ENCODE measurements around the gene SPINDOC.
A peak's percentile ranks its signal among the peaks of the same experiment; 100 is the strongest.
"Not testable (repeated sequence)": the region's sequence is repeated elsewhere in the genome, so short reads cannot be mapped to it uniquely, and the experiment has no call there.

SPINDOC gene

DNA sequence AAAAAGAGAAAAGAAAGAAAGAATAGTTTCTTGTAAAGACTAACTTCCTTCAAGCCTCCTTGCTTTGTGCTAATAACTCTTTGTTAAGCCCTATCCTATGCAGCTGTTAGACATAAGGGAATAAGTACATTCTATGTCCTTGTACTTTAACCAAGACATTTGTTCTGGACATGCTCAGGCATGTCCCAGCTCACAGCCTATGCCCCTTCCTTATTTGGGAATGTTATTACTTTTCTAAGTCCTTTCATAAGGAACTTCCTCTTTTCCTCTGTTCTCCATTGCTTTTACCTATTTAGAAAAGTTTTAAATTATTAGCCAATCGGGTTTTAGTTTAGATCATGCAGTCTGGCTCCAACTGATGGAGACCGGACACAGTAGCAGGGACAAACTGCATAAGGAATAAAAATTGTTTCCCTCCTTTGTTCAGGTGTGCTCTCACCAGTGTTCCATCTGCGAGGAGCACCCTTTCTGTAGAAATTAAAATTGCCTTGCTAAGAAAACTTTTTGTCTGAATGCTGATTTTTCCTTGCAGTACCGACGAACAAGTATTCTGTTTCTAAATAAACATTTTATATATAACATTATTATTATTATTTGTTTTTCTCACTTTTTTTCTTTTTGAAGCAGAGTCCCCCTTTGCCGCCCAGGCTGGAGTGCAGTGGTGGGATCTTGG, 21.6 kb upstream of the SPINDOC start:
- ATAC-seq: no peak

DNA sequence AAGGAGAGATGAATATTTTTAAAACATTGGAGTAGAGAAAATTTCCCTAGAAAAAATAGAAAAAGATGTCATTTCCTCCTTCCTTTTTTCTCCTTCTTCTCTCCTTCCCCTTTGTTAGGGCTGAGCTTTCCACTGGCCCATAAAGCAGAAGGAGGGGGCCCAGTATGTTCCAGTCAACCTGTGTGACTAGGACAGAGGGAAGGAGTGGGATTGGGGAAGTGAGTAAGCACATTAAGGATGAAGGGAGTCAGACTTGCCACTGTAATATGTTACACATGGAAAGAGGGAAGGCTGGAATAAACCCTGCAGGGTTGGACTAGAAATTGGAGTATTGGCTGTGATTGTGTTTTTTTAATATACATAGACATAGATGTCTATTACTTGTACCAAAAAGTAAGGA, 20.1 kb upstream of the SPINDOC start:
- ATAC-seq: no peak

DNA sequence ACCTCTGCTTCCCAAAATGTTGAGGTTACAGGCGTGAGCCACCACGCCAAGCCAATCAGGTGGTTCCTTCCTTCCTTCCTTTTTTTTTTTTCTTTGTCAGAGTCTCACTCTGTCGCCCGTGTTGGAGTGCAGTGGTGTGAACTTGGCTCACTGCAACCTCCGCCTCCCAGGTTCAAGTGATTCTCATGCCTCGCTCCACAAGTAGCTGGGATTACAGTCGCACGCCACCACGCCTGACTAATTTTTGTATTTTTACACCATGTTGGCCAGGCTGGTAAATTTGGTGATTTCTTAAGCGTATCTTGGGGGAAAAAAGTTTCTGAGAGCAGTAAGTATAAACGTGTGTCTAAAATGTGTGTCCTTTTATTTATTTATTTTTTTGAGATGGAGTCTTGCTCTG, 18.2 kb upstream of the SPINDOC start:
- ATAC-seq: no peak

DNA sequence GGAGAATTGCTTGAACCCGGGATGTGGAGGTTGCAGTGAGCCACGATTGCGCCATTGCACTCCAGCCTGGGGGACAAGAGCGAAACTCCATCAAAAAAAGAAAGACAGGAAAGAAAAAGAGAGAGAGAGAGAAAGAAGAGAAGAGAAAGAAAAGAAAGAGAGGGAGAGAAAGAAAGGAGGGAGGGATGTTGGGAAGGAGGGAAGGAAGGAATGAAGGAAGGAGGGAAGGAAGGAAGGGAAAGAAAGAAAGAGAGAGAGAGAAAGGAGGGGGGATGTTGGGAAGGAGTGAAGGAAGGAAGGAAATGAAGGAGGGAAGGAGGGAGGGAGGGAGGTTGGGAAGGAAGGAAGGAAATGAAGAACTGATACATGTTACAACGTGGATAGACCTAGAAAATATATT, 12.3 kb upstream of the SPINDOC start:
- no peak for ATAC-seq

DNA sequence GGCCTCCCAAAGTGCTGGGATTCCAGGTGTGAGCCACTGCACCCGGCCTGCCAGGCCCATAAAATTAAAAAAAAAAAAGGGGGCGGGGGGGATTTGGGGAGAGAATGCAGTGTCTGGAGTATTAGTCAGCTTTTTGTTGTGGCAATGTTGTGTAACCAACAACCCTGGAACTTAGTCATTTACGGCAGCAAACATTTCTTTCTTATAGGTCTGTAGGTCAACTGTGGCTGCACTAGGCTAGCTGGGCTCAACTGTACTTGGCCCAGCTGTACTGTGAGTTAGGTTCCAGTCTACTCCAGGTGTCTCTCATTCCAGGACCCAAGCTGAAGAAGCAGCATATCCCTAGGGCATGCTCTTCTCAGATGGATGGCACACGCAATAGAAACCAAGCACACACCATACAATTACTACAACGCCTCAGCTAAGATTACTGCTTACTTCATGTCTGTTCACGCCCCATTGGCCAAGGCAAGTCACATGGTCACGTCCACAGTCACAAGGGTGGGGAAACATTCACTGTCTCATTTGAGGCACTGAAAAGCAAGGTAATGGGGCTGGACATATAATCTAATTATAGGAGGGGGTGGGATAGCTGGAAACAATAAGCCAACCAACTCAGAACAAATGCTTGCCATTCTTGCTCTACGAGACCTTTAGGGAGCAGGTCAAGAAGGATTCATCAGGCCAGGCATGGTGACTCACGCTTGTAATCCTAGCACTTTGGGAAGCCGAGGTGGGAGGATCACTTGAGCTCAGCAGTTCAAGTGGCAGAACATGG, 10.4 kb upstream of the SPINDOC start:
- ATAC-seq: no peak

DNA sequence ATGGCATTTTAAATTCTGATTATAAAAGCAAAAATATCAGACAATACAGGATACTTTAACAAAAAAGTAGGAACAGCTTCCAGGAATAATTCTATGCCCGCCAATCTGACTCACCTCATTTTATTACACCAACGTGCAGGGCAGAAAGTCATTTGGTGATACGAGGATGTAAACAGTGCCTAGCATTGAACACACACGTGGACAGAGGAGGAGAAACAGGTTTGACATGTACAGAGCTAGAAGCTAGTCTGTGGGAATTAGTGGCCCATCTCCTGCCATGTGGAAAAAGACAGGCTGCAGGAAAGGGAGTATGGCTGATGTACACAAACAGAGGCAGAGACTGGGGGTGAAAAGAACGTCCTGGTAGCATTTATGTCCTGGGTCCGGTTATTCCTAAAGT, 9.0 kb upstream of the SPINDOC start:
- no peak for ATAC-seq

DNA sequence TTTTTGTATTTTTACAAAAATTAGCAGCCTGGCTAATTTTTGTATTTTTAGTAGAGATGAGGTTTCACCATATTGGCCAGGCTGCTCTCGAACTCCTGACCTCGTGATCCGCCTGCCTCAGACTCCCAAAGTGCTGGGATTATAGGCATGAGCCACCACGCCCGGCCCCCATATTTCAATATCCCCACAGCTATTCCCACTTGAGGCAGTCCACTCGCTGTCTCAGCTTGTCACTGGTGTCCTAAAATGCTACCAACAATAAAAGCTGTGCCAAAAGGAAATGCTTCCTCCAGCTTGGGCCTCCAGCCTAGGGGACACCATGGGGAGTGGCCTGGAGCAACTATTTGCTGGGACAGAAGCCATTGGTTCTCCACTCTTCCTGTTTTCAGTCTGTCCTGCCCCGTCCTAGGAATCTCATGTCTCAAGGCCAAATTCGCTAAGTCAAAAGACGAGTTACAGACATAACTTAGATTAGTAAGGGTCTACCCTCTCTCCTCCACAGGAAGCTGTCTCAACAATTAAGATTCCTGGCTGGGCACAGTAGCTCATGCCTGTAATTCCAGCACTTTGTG, 7.3 kb upstream of the SPINDOC start:
- ATAC-seq: no peak

DNA sequence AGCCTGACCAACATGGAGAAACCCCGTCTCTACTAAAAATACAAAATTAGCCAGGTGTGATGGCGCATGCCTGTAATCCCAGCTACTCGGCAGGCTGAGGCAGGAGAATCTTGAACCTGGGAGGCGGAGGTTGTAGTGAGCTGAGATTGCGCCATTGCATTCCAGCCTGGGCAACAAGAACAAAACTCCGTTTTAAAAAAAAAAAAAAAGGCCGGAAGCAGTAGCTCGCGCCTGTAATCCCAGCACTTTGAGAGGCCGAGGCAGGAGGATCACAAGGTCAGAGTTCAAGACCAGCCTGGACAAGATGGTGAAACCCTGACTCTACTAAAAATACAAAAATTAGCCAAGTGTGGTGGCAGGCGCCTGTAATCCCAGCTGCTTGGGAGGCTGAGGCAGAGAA, 2.9 kb upstream of the SPINDOC start:
- ATAC-seq: not testable (repeated sequence)

DNA sequence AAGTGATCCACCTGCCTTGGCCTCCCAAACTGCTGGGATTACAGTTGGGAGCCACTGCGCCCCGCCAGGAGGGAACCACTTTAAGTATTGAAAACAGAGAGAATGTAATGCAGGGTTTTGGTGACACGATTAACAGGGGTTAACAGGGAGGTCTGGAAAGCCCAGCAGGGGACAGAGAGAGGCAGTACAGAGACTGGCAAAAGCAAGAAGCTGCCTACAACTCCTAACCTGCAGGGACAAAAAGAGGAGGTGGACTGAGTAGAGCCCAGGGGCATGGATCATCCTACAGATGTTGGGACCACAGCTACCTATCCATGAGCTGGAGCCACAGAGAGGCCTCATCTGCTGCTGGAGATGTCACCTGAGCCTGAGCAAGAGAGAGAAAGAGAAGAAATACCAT, 1.7 kb upstream of the SPINDOC start:
- no peak for ATAC-seq

DNA sequence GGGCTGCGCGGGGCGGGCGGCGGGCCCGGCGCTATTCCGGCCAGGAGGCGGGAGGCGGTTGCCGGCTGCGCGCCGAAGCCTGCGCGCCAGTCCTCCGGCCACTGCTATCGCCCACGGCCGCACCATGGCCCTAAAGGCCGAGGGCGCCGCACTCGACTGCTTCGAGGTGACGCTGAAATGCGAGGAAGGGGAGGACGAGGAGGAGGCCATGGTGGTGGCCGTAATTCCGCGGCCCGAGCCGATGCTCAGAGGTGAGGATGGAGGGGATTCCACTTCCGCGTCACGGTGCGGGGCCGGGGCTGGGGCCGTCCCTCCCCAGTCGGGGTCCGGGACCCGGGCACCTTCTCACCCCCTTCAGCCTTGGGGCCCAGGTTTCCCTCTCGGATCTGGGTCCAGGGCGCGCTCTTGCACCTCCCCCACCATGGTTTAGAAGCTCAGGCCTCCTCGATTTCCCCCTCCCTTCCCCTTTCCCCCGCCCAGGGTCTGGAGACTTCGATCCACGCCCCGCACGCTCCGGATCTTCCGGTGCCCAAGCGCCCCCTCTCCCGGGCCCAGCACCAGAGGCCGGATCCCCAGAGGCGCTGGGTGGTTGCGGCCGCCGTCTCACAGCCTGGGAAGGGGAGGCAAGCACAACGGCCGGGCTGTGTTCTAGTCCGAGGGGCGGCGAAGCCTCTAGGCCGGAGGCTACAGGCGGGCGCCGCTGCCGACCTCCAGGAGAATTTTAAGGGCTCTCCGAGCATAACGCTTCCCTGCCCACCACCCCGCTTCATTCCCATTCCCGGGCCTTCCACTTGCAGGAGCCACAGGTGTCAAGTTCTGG, 517 bp downstream of the SPINDOC start:
- peak; percentile 25 to 30 for ATAC-seq

DNA sequence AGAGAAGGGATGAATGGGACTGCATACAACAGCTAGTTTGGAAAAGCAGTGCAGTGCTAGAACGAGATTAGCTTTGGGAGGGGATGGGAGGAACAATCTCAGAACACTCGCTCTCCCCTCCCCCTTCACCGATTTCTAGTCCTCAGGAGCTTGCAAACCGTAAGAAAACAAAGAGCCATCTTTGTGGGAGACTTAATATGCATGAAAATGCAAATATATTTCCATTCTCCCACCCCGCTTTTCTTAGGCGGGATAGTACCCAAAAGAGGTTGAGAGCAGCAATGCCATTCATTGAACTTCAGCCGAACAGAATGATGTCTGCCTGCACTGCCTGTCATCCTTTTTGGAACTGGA, 1.1 kb downstream of the SPINDOC start:
- ATAC-seq: no peak

DNA sequence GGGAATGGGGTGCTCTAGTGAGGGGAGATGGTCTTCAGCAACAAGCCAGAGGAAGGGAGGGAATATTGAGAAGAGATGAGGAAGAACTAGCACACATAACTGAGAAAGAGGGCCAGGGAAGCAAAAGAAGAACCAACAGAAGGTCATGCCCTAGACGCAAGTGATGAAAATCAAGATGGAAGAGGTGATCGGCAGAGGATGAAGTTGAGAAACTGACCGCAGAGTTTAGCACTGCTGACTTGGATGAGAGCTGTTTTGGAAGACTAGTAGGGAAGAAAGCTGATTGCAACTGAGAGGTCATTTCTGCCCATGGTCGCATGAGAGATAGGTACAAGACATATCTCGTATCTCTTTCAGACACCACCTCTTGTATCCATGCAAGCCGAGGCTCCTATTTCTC, 2.9 kb downstream of the SPINDOC start:
- ATAC-seq: no peak

DNA sequence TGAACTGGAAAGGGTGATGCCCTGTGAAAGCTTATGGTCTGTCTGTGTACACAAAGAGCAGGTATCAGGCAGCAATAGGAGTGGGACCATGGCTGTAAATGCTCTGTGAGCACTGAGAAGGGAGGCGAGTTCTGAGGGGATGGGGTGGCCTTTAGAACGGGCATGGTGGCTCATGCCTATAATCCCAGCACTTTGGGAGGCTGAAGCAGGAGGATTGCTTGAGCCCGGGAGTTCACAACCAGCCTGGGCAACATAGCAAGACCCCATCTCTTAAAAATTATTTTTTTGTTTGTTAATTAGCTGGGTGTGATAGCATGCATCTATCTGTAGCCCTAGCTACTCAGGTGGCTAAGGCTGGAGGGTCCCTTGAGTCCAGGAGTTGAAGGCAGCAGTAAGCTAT, 3.5 kb downstream of the SPINDOC start:
- no peak for ATAC-seq

DNA sequence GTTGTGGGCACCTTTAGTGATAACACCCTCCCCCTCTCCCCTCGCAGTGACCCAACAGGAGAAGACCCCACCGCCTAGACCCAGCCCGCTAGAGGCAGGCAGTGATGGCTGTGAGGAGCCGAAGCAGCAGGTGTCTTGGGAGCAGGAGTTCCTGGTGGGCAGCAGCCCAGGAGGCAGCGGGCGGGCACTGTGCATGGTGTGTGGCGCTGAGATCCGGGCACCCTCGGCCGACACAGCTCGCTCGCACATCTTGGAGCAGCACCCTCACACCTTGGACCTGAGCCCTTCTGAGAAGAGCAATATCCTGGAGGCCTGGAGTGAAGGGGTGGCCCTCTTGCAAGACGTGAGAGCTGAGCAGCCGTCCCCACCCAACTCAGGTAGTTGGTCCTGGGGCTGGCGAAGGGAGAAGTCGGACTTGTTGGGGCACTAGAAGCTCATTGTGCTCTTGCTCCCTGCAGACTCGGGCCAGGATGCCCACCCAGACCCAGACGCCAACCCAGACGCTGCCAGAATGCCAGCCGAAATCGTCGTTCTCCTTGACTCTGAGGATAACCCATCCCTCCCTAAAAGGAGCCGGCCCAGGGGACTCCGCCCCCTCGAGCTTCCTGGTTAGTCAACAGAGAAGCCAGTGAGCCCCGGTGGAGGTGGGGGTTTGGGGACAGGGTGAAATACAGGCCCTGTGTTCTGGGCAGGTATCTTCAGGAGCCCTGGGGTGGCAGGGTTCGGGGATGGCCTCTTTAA, 4.7 kb downstream of the SPINDOC start:
- ATAC-seq: no peak

DNA sequence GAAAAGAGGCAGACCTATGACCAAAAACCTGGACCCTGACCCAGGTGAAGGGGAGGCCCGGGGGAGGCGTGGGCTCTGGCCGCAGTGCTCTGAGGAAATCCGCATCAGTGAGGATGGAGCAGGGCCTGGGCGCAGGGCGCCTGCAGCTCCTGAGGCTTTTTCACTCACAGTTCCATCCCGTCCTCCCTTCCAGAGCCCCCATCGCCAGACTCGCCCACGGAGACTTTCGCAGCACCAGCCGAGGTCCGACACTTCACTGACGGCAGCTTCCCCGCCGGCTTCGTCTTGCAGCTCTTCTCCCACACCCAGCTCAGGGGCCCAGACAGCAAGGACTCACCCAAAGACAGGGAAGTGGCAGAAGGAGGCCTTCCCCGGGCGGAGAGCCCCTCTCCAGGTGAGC, 5.4 kb downstream of the SPINDOC start:
- no peak for ATAC-seq

DNA sequence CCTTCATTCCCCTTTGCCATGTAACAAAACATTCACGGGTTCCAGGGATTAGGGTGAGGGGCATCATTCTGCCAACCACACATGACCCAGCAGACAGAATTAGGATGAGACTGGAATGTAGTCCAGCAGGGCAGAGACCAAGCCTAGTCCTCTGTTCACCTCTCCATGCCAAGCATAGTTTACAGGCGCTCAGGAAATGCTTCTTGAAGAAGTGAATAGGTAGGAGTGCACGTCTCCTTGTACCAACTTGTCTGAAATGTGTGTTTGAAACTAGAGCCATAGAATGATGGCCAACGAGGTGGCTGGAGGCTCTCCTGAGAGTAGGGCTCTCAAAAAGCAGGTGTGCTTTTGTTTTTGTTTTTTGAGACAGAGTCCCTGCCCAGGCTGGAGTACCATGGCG, 8.2 kb downstream of the SPINDOC start:
- ATAC-seq: no peak

DNA sequence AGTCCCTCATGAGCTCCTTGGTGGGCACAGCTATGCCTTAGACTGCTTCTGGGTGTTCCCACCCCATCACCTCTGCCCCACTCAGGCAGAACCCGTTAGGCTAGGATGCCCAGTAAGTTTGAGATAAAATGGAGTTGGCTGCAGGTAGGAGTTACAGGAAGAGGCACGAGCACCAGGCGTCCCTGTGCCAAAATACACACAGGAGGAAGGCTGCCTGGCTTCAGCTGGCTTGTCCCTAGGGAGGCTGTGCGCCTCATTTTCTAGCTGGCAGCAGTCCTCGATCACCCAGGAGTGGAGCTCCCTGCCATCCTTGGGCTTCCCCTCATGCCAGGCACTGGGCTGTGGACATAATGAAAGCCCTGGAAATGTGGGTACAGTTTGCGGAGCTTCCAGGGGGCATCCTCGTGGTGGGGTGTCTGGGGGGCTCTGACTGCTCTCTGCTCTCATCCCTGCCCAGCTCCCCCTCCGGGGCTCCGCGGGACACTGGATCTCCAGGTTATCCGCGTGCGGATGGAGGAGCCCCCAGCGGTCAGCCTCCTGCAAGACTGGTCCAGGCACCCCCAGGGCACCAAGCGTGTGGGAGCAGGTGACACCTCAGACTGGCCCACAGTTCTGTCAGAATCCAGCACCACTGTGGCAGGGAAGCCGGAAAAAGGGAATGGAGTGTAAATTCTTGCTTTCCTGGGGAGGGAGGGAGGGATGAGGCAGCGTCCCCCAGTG, 13.4 kb downstream of the SPINDOC start:
- ATAC-seq: no peak

DNA sequence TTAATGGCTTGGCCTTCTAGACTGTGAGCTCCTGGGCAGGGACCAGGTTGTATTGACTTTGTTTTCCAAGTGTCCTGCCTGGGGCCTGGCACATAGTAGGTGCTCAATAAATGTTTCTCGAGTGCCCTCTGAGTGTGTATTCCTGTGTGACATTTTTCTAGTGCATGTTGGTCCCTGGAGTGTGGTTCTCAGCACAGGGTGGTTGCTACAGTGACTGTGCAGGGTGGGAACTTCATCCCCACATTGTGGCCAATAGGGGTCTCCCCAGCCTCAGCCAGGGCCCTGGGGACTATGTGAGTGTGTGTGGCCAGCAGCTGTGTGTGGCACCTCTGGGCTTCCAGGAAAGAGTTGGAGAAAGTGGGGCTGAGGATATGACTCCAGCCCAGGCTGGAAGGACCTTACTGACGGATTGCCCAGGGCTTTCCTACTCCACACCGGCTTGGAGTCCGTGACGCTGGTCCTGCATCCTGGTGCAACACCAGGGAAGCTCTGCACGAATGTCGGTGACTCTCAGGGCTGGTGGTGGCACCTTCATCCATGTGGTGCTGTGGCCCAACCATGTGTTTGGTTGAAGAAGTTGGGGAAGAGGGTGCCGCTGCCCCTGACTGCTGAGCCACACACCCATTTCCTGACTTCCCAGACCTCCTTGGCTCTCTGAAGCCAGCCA, 16.7 kb downstream of the SPINDOC start:
- ATAC-seq: peak; percentile 32 to 36

DNA sequence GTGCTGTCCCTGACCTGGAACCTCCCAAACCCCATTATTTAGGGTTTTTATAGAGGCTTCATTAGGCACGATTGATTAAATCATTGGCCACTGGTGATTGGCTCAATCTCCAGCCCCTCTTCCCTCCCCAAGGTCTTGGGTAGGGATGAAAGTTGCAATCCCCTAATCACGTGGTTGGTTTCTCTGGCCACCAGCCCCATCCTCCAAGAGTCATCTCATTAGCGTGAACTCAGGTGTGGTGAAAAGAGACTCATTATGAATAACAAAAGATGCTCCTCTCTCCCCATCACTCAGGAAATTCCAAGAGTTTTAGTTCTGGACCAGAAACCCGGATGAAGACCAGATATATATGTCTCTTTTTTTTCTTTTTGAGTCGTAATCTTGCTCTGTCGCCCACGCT, 18.1 kb downstream of the SPINDOC start:
- no peak for ATAC-seq

DNA sequence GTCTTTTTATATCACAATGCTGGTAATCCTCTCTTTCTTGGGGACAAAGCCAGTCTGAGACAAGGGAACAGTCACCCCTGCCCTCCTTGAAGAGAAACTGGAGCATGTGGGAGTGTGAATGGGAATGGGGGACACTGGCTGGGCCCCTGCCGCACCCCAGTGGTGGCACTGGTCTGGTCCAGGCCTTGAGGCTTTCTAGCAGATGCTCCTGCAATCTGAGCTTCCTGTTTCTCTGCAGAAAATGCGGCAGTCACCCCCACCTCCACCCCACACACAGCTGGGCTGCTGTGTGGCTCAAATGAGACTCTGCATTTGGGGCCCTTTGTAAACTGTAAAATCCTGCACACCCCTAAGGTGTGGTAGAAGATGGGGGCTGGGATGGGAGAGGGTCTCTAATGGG, 19.1 kb downstream of the SPINDOC start:
- no peak for ATAC-seq

DNA sequence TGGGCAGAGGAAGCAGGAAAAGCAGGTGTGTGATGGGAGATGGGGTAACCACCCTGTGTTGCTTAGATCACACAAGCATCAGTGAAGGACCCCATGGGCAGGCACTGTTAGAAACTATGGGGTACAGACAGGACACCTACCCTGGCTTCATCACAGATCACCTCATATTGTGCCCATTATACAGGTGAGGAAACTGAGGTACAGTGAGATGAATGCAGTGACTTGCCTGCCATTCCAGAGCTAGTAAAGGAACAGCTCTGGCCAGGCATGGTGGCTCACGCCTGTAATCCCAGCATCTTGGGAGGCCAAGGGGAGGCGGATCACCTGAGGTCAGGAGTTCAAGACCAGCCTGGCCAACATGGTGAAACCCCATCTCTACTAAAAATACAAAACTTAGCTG, 19.8 kb downstream of the SPINDOC start:
- ATAC-seq: no peak
